ENCODE data around the gene DYNC2H1.

DNA sequence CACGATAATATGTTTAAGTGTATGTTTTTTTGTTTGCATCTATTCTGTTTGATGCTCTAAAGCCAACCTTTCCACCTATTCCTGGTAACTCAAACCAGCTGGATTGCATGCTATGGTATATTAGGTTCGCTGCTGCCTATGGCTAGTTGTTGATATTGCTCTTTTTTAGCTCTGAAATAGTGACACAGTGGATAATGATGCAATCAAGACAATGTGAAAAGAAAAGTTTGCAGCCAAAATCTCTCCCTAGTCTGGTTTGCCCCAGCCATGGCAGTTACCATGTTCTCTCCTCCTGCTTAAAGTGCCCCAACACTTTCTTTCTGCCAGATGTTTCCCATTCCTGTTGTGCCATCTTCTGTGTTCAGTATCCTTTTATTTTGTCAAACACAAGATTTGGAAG lies 269.7 kb downstream of the DYNC2H1 start:
- TF ChIP-seq, protein P1, sequence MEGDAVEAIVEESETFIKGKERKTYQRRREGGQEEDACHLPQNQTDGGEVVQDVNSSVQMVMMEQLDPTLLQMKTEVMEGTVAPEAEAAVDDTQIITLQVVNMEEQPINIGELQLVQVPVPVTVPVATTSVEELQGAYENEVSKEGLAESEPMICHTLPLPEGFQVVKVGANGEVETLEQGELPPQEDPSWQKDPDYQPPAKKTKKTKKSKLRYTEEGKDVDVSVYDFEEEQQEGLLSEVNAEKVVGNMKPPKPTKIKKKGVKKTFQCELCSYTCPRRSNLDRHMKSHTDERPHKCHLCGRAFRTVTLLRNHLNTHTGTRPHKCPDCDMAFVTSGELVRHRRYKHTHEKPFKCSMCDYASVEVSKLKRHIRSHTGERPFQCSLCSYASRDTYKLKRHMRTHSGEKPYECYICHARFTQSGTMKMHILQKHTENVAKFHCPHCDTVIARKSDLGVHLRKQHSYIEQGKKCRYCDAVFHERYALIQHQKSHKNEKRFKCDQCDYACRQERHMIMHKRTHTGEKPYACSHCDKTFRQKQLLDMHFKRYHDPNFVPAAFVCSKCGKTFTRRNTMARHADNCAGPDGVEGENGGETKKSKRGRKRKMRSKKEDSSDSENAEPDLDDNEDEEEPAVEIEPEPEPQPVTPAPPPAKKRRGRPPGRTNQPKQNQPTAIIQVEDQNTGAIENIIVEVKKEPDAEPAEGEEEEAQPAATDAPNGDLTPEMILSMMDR (IDR thresholded peaks at IDR 0.05; ENCODE audit: low read depth, low read length, missing input control): no peak
- no peak for TF ChIP-seq GABPA (IDR thresholded peaks at IDR 0.05 in 1 of 2, conservative IDR thresholded peaks at IDR 0.05 in 1 of 2)
- no peak for TF ChIP-seq RXRA (IDR thresholded peaks at IDR 0.05)
- TF ChIP-seq RAD21 (IDR thresholded peaks at IDR 0.05): no peak
- TF ChIP-seq, protein P2, sequence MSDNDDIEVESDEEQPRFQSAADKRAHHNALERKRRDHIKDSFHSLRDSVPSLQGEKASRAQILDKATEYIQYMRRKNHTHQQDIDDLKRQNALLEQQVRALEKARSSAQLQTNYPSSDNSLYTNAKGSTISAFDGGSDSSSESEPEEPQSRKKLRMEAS (IDR thresholded peaks at IDR 0.05): no peak
- TF ChIP-seq TAF1 (conservative IDR thresholded peaks at IDR 0.05): no peak
- no peak for TF ChIP-seq JUND (IDR thresholded peaks at IDR 0.05)
- no peak for TF ChIP-seq YY1 (IDR thresholded peaks at IDR 0.05)
- no peak for TF ChIP-seq EGR1 (IDR thresholded peaks at IDR 0.05; ENCODE audit: low read depth in 2 of 2)
- TF ChIP-seq ZBTB33 (IDR thresholded peaks at IDR 0.05): no peak
- TF ChIP-seq SP1 (IDR thresholded peaks at IDR 0.05): no peak
- TF ChIP-seq HNF4G (IDR thresholded peaks at IDR 0.05): no peak
- no peak for TF ChIP-seq REST (IDR thresholded peaks at IDR 0.05)

Data from liver (tissue), 3 donors.